OCI-LY7 (cell line): ENCODE data around the gene VPS13D. TPM values are rescaled to one million over a fixed set of nuclear protein-coding genes. Genes with fewer than 3 reads are reported as not detected.

Experiments used
- BruUV-seq: library from RNA; stranded (reverse); fragments of 400-500 nt; replicated peaks from 2 replicates; lab custom pipeline; 2021; lab: Mats Ljungman, UMichigan
- CTCF ChIA-PET: fragments of 300-600 bp; sonication (Branson Sonifier 250); formaldehyde crosslinking; loops from one replicate; lab custom pipeline; 2022; ENCODE audit warnings: antibody characterized with exemption; ENCODE audit not compliant: unreplicated experiment; lab: Charles Lee
- POLR2A ChIA-PET: fragments of 300-600 bp; sonication (Branson Sonifier 250); formaldehyde crosslinking; loops from one replicate; lab custom pipeline; 2022; ENCODE audit warnings: antibody characterized with exemption; lab: Charles Lee
- DNase-seq: peaks from one replicate; pipeline ENCODE4 v3.0.0-alpha.2; 2015; ENCODE audit warnings: low spot score
- H2AFZ ChIP-seq: fragments of 200-600 bp; sonication (generic), shearing (Covaris generic); 2 replicates; pipeline ENCODE4 v1.6.1; 2014; ENCODE audit warnings: mild to moderate bottlenecking, antibody characterized with exemption, low read length, moderate library complexity
- H3K27ac ChIP-seq: fragments of 200-600 bp; sonication (generic); 2 replicates; pipeline ENCODE4 v1.5.1; 2014; ENCODE audit warnings: mixed run types, low read depth, mild to moderate bottlenecking, moderate library complexity, low read length, inconsistent platforms; ENCODE audit not compliant: poor library complexity, severe bottlenecking
- H3K36me3 ChIP-seq: fragments of 200-600 bp; sonication (generic); 2 replicates; pipeline ENCODE4 v1.6.1; 2014; ENCODE audit warnings: mild to moderate bottlenecking, antibody characterized with exemption, low read length, moderate library complexity, mixed read lengths; ENCODE audit not compliant: insufficient read depth
- H3K4me1 ChIP-seq: fragments of 200-600 bp; sonication (generic); 2 replicates; pipeline ENCODE4 v1.5.1; 2014; ENCODE audit warnings: mild to moderate bottlenecking, low read length; ENCODE audit not compliant: insufficient read depth, poor library complexity, severe bottlenecking
- H3K4me2 ChIP-seq: fragments of 200-600 bp; sonication (generic); 2 replicates; pipeline ENCODE4 v1.6.1; 2014; ENCODE audit warnings: mild to moderate bottlenecking, low read length
- H3K4me3 ChIP-seq: fragments of 200-600 bp; sonication (generic); 2 replicates; pipeline ENCODE4 v1.5.1; 2014; ENCODE audit warnings: mild to moderate bottlenecking, low read depth, low read length; ENCODE audit not compliant: poor library complexity, severe bottlenecking
- H3K79me2 ChIP-seq: fragments of 200-600 bp; sonication (generic); 2 replicates; pipeline ENCODE4 v1.6.1; 2016; ENCODE audit warnings: low read depth, mild to moderate bottlenecking, low read length, moderate library complexity, mixed read lengths; ENCODE audit not compliant: insufficient read depth
- H3K9me2 ChIP-seq: fragments of 200-600 bp; sonication (generic); 2 replicates; pipeline ENCODE4 v1.6.1; 2016; ENCODE audit warnings: mild to moderate bottlenecking, low read length, mixed read lengths; ENCODE audit not compliant: insufficient read depth
- H3K9me3 ChIP-seq: fragments of 200-600 bp; sonication (generic); 2 replicates; pipeline ENCODE4 v1.6.1; 2014; ENCODE audit warnings: mild to moderate bottlenecking, mixed run types, low read length, mixed read lengths
- H4K20me1 ChIP-seq: fragments of 200-600 bp; sonication (generic); 2 replicates; pipeline ENCODE4 v1.6.1; 2014; ENCODE audit warnings: mild to moderate bottlenecking, antibody characterized with exemption, low read length, moderate library complexity, mixed read lengths; ENCODE audit not compliant: insufficient read depth
- EZH2phosphoT487 ChIP-seq: fragments of 200-600 bp; sonication (generic); IDR thresholded peaks from 2 replicates; pipeline ENCODE4 v1.6.1; 2018; ENCODE audit warnings: low read depth, borderline replicate concordance, mild to moderate bottlenecking, mixed run types, antibody characterized with exemption, low read length, moderate library complexity, mixed read lengths
- intact Hi-C: fragments of 100-400 bp; cut with micrococcal nuclease; formaldehyde crosslinking; loops from one replicate; pipeline ENCODE4 v1.10.0; 2022; ENCODE audit not compliant: unreplicated experiment
- total RNA-seq, 2 experiments: library from RNA; depleted of rRNA in 1 of 2; stranded (reverse); fragments of >200 nt in 1 of 2; shearing (Covaris generic) in 1 of 2; gene quantifications; 2 replicates each; pipeline ENCODE4 v1.2.3, GENCODE V29; 2014 to 2022
- TF ChIP-seq, protein P1 (sequence below): fragments of 200-600 bp; sonication (generic); conservative IDR thresholded peaks from 2 replicates; pipeline ENCODE4 v1.5.1; 2014; ENCODE audit warnings: mild to moderate bottlenecking, antibody characterized with exemption, low read length, moderate library complexity, mixed read lengths

The VPS13D gene
- total RNA-seq, 2 experiments from 2014 or later, result 23.9 to 39.2 TPM

DNA sequence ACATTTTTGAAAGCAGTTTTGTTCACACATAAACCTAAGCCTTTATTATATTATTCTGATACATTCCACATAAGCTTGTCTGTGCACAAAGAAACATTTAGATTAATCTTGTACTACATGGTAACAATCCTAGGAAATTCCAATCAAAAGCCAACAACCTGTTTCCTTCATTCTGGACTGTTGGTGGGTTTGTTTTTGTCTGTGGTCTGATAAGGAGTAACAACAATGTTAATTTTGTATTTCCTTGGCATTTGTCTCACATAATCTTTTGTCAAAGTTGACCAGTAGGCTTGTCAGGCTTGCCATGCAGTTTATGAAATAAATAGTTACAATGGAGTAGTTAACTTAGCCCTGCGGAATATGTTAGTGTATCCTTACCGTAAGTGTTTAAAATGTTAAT is 204.9 kb downstream of the VPS13D start:
- ChIA-PET POLR2A (interaction anchor here (0.7 kb wide), 1 partner anchor 159 kb away, joined by 4 read pairs; no protein-coding TSS in a partner anchor), CTCF (interaction anchor here (0.6 kb wide), 1 partner anchor 416 kb away, joined by 4 read pairs; no protein-coding TSS in a partner anchor)
- no peaks in the 10 kb centered on the region for H3K9me2 ChIP-seq
- BruUV-seq, result no TSS peak
- H3K4me1 ChIP-seq, result peaks cover 3% of the 10 kb centered on the region
- no peaks in the 10 kb centered on the region for H3K79me2 ChIP-seq
- TF ChIP-seq EZH2phosphoT487, result no peak
- TF ChIP-seq, protein P1, sequence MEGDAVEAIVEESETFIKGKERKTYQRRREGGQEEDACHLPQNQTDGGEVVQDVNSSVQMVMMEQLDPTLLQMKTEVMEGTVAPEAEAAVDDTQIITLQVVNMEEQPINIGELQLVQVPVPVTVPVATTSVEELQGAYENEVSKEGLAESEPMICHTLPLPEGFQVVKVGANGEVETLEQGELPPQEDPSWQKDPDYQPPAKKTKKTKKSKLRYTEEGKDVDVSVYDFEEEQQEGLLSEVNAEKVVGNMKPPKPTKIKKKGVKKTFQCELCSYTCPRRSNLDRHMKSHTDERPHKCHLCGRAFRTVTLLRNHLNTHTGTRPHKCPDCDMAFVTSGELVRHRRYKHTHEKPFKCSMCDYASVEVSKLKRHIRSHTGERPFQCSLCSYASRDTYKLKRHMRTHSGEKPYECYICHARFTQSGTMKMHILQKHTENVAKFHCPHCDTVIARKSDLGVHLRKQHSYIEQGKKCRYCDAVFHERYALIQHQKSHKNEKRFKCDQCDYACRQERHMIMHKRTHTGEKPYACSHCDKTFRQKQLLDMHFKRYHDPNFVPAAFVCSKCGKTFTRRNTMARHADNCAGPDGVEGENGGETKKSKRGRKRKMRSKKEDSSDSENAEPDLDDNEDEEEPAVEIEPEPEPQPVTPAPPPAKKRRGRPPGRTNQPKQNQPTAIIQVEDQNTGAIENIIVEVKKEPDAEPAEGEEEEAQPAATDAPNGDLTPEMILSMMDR, result no peak
- intact Hi-C loops, result no loop called here
- H4K20me1 ChIP-seq, result no peaks in the 10 kb centered on the region
- no peak overlapping the region for H3K4me2 ChIP-seq
- no peaks in the 10 kb centered on the region for H3K9me3 ChIP-seq
- no peak overlapping the region for H2AFZ ChIP-seq
- no peak for DNase-seq
- no peaks in the 10 kb centered on the region for H3K36me3 ChIP-seq
- no peak overlapping the region for H3K4me3 ChIP-seq
- no peak overlapping the region for H3K27ac ChIP-seq

- Histone ChIP-seq H3K4me2 (no peak overlapping the region), H3K36me3 (no peaks in the 10 kb centered on the region), H3K9me2 (no peaks in the 10 kb centered on the region), H3K4me1 (peaks cover 3% of the 10 kb centered on the region), H2AFZ (no peak overlapping the region), H3K27ac (no peak overlapping the region), H3K4me3 (no peak overlapping the region), H3K79me2 (no peaks in the 10 kb centered on the region), H3K9me3 (no peaks in the 10 kb centered on the region), H4K20me1 (no peaks in the 10 kb centered on the region)
- BruUV-seq, result no TSS peak
- POLR2A ChIA-PET, result interaction anchor here (0.6 kb wide), 1 partner anchor 449 kb away, joined by 4 read pairs; no protein-coding TSS in a partner anchor
- CTCF ChIA-PET, result no interaction called here
- no peak for TF ChIP-seq EZH2phosphoT487
- TF ChIP-seq, protein P1, result no peak
- peak; percentile 6 for DNase-seq
- intact Hi-C loops, result no loop called here
Measured at GRCh38 chr1:12435639-12436344, 206.0 kb downstream of the VPS13D start.

DNA sequence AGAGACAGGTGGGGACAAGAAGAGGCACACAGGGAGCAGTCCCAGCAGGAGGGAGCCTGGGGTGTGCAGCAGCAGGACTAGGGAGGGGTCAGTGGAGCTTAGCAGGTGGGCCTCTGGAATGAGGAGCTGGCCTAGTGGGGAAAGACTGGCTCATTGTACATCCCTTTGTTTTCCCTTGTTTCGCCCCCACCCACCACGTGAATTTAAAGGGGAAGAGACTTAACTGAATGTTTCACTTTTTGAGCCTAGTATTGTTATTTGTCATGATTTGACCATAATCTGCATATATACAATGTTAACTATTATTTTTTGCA is 206.5 kb downstream of the VPS13D start:
- ChIA-PET POLR2A (no interaction called here), CTCF (no interaction called here)
- Histone ChIP-seq H4K20me1 (no peaks in the 10 kb centered on the region), H3K4me1 (peaks cover 3% of the 10 kb centered on the region), H3K4me3 (no peak overlapping the region), H3K79me2 (no peaks in the 10 kb centered on the region), H3K27ac (no peak overlapping the region), H3K4me2 (no peak overlapping the region), H2AFZ (no peak overlapping the region), H3K9me3 (no peaks in the 10 kb centered on the region), H3K9me2 (no peaks in the 10 kb centered on the region), H3K36me3 (no peaks in the 10 kb centered on the region)
- TF ChIP-seq EZH2phosphoT487, result no peak
- TF ChIP-seq, protein P1, result no peak
- no peak for DNase-seq
- BruUV-seq, result no TSS peak
- intact Hi-C loops, result no loop called here
